Measurements from ENCODE around the gene PUM1.
A peak's percentile ranks its signal among the peaks of the same experiment; 100 is the strongest.

The PUM1 gene

GRCh38 chr1:30966690-30967369 lies 98.7 kb downstream of the PUM1 start:
- DNase-seq (ENCODE audit: extremely low read depth, low read depth): peak; percentile 60
- no peak overlapping the region for H3K4me3 ChIP-seq (replicated peaks; ENCODE audit: low read depth, low read length)
- TF ChIP-seq CTCF (IDR thresholded peaks at IDR 0.05; ENCODE audit: low read depth, low read length, missing control alignments): no peak

DNA sequence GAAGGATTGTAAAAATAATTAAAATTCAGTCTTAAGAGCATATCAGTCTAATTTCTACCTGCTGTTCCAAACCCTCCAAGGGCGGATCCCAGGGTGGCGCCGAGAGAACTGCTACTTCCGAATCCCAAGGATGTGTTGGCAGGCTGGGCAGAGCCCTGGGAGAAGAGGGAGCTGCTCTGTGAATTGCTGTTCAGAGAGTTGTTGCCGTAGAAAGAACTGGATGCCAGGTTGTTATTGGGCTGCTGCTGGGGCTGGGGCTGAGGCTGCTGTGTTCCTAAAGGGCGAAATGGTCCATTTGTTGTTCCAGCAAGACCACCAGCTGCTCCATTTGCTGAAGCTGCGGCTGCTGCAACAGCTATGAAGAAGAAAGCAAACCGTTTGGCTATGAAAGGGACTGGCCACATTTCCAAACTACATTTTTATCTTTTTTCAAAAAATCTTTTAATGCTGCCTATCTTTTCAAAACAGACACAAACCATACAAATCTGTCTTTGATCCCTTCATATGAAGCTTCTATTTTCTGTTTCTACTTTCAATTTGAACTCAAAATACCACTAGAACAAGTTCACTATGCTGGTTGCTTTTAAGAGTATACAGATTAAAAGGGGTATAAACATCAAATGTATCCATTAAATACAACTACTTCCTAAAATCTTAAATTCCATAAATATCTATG lies 99.5 kb downstream of the PUM1 start:
- no peak overlapping the region for H3K4me3 ChIP-seq (replicated peaks; ENCODE audit: low read depth, low read length)
- no peak for TF ChIP-seq CTCF (IDR thresholded peaks at IDR 0.05; ENCODE audit: low read depth, low read length, missing control alignments)
- DNase-seq (ENCODE audit: extremely low read depth, low read depth): no peak

- H3K4me3 ChIP-seq (replicated peaks; ENCODE audit: low read depth, low read length): no peak overlapping the region
- TF ChIP-seq CTCF (IDR thresholded peaks at IDR 0.05; ENCODE audit: low read depth, low read length, missing control alignments): no peak
- no peak for DNase-seq (ENCODE audit: extremely low read depth, low read depth)
These were observed 100.8 kb downstream of the PUM1 start for GRCh38 chr1:30964706-30965105.

DNA sequence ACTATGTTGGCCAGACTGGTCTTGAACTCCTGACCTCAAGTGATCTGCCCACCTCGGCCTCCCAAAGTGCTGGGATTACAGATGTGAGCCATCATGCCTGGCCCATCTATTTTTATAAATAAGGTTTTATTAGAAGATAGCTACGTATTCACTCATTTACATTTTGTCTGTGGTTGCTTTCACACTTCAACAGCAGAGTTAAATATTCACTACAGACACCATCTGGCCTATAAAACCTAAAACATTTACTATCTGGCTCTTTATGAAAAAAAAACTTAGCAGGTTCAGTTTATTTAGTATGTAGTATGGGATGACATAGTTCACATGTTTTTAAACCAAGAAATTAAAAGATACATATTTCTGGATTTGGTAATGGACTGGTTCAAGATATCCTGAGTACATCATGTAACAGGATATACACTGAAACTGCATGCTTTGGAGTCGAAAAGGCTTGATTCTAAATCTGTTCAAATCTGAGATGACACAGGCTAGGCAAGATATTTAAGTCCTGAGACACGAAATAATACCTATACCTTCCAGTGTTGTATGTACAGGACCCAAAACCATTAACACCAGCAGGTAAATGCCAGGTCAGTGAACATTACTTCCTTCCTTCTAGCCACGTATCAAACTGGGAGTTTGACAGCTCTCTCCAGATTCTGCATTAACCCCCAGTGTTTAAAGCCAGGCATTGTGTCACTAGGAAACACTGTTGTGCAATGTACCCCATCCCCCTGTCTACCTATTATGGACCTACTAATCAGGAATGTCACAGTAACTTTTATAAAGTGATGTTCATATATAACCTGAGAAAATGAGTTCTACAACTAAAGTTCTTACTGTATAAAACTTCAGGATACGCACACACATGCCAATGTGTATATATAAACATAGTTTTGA lies 102.7 kb downstream of the PUM1 start:
- H3K4me3 ChIP-seq (replicated peaks; ENCODE audit: low read depth, low read length): no peak overlapping the region
- no peak for DNase-seq (ENCODE audit: extremely low read depth, low read depth)
- no peak for TF ChIP-seq CTCF (IDR thresholded peaks at IDR 0.05; ENCODE audit: low read depth, low read length, missing control alignments)

- no peak overlapping the region for H3K4me3 ChIP-seq (replicated peaks; ENCODE audit: low read depth, low read length)
- TF ChIP-seq CTCF (IDR thresholded peaks at IDR 0.05; ENCODE audit: low read depth, low read length, missing control alignments): no peak
- no peak for DNase-seq (ENCODE audit: extremely low read depth, low read depth)
These were observed 107.8 kb downstream of the PUM1 start for GRCh38 chr1:30957560-30958222.

DNA sequence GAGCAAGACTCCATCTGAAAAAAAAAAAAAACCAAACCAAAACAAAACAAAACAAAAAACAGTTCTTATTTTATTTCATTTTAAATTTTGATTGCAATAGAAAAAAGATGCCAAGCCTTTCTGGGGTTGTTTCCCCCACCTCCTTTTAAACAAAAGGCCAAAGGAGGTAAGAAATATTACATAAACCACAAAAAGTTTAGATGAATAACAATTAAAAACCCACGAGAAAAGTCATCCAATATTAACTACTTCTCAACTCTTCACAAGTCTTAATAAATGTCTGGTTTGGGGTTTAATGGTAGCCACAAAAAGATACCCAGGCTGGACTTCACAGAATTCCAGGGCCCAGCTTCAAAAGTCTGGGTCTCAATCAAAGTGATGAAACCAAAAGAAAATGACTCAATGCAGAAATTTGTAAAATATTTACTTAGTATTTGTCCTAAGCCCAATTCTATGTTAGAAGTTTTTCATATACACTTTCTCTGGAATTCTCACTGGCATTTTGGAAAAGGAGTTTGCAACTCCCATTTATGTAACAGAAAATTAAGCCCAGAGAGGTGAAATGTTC lies 110.0 kb downstream of the PUM1 start:
- TF ChIP-seq CTCF (IDR thresholded peaks at IDR 0.05; ENCODE audit: low read depth, low read length, missing control alignments): no peak
- DNase-seq (ENCODE audit: extremely low read depth, low read depth): no peak
- no peak overlapping the region for H3K4me3 ChIP-seq (replicated peaks; ENCODE audit: low read depth, low read length)

Measured in HFF-Myc (cell line).